ENCODE results near the gene PIGK.
"Not testable (repeated sequence)": the region's sequence is repeated elsewhere in the genome, so short reads cannot be mapped to it uniquely, and the experiment has no call there.

PIGK gene

DNA sequence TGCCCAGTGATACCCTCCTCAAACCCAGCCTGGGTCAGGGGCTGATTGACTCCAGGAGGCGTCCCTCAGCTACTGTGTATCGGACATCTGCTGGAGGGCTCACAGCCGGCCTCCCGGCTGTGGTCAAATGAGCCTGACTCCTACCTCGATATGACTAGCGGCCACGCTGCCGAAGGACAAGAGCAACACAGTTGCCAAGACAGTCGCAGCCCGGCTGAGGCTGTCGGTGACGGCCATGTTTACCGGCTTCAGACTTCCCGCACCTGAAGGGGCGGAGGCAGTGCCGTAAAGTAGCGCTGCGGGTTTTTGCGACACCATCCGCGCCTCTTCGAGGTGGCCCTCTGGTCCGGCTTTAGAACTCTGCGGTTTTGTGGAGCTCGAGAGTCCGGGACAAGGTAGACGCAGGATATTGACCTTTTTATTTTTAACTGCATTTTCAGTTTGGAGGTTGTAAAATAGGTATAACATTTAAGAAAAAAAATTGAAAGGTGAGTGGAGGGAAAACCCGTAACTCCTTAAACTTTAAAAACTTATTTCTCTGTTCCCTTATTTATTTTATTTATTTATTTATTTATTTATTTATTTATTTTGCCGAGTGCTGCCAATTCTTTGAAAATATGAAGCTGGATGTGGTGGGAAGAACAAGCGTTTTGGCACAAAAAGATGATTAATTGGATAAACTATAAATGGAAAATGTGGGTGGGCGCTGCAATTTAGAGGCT, at the start of gene PIGK:
PIGK (minus strand) TSS at position 265 of the 722 bp plus-strand sequence; CDS start at position 237, 28 bp downstream.
- peak; percentile 72 for DNase-seq

GRCh38 chr1:77267035-77267434, 47.8 kb upstream of the PIGK start:
- DNase-seq = no peak

DNA sequence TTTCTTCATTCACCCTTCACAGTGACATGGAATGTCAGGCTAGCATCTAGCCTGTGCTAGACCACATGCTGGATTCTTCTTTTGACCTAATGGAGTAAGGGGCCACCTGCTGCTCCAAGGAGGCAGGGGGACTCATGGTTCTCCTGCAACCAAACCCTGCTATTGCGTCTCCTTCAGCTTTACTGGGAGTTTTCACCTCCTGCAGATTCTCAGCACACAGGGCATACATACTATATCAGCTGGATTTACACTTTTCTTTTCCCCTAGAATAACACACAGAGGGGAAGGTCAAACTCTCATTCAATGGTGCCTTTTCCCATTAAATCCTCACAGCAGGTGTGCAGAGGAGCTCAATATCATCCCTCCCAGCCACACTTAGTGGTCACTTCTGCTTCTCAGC, 46.0 kb upstream of the PIGK start:
- no peak for DNase-seq

DNA sequence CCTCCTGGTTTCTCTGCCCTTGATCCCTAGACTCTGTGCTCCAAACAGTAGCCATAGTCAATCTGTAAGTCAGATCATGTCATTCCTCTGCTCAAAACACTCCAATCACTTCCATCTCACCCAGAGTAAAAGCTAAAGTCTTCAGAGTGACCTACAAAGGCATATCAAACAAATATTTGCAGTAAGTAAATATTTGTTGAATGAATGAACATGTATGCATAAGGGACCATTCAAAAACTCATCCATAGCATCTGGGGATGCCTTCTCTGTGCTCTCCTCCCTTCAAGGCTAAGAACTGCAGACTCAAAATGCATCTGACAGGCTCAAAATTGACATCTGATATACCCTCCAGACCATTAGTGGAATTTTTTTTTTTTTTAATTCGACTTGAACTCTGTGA, 44.5 kb upstream of the PIGK start:
- DNase-seq = no peak

DNA sequence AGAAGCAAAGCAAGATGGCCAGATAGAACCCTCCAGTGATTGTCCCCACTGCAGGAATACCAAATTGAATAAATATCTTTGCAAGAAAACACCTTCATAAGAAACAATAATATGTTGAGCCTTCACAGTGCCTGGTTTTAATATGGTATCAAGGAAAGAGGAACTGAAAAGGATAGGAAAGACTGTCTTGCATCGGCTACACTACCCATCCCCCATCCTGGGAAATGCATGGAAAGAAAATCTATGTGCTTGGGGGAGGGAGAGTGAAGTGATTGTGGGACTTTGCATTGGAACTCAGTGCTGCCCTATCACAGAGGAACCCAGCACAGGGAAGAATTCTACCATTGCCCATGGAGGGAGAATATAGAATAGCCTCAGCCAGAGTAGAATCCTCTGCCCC, 34.0 kb upstream of the PIGK start:
- DNase-seq = no peak

DNA sequence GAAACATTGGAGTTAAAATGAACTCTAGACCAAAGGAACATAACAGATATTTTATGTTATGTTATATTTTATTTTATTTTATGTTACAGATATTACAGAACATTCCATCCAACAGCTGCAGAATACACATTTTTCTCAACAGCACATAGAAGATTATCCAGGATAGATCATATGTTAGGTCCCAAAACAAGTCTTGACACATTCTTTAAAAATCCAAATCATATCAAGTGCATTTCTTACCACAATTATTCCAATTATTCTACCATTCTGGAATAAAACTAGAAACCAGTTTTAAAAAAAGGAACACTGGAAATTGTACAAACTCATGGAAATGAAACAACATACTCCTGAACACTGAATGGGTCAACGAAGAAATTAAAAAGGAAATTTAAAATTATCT, 30.9 kb upstream of the PIGK start:
- DNase-seq = no peak

GRCh38 chr1:77245830-77246229, 26.6 kb upstream of the PIGK start:
- DNase-seq = no peak

DNA sequence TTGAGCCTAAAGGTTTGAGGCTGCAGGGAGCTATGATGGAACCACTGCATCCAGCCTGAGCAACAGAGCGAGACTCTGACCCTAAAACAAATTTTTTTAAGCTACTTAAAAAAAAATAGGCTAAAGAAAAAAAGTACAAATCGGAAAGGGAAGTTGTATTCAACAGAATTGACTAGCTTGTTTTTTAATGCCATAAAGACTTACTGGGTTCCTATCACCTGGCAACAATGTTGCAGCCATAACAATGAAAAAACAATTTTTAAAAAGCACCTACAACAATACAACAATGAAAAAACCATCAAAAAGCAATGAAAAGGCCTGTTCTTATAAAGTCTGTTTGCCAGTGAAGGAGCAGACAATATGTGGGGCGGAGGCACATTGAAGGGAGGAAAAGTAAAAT, 20.1 kb upstream of the PIGK start:
- no peak for DNase-seq

GRCh38 chr1:77238462-77238861, 19.2 kb upstream of the PIGK start:
- no peak for DNase-seq

GRCh38 chr1:77234943-77235342, 15.7 kb upstream of the PIGK start:
- no peak for DNase-seq

- no peak for DNase-seq
These were observed 14.9 kb upstream of the PIGK start for GRCh38 chr1:77234096-77234495.

DNA sequence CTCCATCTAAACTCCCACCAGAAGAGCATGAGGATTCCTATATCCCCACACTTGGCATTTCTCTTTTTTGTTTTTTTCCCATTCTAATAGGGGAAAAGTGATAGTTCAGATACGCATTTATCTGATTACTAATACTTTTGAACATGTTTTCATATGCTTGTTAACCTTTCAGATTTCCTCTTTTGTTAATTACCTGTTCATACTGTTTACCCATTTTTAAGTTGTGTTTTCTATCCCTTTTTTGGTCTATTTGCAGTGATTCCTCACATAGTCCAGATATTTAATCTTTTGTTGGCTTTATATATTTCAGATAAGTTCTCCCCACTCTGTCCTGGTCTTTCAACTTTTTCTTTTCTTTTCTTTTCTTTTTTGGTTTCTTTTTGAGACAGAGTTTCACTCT, 13.6 kb upstream of the PIGK start:
- no peak for DNase-seq

DNA sequence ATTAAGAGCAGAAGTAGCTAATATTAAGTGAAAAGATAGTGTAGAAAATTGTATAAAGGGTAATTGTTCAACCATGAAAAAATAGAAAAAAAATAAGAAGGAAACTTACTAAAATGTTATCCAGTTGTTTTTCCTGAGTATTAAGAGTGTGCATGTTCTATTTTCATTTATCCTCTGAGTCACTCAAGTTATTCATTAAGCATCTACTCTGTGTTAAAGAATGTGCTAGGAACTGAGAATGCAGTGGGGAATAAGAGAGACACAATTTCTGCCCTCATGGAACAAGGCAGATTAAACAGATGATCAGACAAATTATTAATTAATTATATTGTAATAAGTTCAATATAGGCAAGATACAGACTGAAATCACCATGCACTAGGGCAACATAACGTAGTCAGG, 10.8 kb upstream of the PIGK start:
- DNase-seq = no peak

DNA sequence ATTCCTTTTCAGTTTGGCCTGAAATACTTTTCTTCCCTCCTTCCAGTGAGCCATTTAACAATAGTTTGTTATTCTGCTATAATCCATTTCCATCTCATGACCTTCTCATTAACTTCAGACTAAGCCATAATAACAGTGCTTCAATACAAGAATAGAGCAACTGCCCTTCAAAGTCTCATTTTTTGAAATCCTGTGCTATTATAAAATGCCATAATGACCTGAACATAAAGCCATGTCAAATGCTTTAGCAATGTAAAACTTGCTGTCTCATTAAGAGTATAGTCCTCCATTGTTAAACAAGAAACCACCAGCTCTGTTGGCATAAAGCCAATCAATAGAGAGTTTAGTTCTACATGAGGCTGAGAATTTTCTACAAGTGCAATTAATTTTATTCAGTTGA, 9.6 kb upstream of the PIGK start:
- DNase-seq = no peak

DNA sequence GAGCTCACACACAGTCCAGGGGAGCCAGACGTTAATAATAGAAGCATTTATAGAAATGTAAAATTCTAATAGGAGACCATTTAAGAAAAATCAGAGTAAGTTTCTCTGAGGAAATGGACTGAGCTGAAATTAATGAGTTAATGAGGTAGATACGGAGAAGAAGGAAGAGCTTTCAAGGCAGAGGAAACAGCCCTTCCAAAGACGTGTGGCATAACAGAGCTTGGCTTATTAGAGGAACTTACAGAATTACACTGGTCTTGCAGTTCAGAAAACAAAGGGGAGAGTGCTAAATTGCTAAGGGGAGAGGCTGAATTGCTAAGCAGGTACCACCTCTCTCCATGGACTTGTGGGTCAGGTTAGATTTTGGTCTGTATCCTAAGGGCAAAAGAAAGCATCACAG, 8.2 kb upstream of the PIGK start:
- no peak for DNase-seq

GRCh38 chr1:77222496-77222895, 3.3 kb upstream of the PIGK start:
- no peak for DNase-seq

DNA sequence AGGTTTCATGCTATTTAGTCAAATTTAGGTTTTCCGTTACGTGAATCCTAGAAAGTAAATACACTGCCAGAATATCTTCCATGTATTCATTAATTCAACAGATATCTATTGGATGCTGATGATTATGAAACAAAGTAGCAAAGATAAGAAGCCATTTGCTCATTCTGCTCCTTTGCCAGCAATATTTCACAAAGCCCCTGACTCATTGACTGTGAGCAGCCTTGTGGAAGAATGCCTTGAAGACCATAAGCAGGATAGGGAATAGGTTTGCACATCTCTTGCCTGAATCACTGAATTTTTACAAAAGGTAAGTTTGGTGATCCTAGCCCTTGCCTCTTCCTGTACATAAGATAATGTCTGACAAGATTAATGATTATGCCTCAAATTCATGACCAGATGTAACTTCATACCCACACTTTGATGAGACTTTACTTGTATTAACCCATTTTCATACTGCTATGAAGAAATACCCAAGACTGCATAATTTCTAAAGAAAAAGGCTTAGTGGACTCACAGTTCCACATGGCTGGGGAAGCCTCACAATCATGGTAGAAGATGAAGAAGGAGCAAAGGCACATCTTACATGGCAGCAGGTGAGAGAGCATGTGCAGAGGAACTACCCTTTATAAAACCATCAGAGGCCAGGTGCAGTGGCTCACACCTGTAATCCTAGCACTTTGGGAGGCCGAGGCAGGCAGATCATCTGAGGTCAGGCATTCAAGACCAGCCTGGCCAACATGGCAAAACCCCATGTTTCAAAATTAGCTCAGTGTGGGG, 1.6 kb upstream of the PIGK start:
- DNase-seq = no peak

- DNase-seq = peak; percentile 37
These were observed 609 bp downstream of the PIGK start for GRCh38 chr1:77218477-77219165.

- DNase-seq = not testable (repeated sequence)
These were observed 15.2 kb downstream of the PIGK start for GRCh38 chr1:77204043-77204442.

GRCh38 chr1:77202751-77203150, 16.5 kb downstream of the PIGK start:
- no peak for DNase-seq

DNA sequence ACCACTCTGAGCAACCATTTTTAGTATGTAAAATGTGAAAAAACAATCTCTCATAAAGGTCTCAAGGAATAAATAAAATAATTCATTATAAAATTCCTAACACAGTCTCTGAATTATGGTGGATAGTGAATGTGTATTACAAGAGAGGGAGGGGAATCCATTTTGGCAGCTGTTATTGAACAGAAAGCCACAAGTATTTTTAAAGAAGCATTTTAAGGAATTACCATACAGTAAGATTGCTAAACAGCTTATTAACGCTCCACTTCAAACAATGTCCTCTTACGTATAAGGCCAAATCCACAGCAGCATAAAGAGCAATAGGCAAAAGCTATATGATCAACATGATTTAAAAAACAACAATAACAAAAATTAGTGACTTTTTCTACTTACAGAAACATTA, 18.4 kb downstream of the PIGK start:
- no peak for DNase-seq

GRCh38 chr1:77200293-77200692, 18.9 kb downstream of the PIGK start:
- no peak for DNase-seq

- DNase-seq = no peak
These were observed 21.9 kb downstream of the PIGK start for GRCh38 chr1:77197351-77197750.

DNA sequence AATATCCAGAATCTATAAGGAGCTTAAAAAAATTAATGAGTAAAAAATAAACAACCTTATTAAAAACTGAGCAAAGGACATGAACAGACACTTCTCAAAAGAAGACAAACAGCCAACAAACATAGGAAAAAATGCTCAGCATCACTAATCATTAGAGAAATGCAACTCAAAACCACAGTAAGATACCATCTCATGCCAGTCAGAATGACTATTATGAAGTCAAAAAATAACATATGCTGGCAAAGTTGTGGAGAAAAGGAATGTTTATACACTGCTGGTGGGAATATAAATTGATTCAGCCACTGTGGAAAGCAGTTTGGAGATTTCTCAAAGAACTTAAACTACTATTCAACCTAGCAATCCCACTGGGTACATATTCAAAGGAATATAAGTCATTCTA, 25.3 kb downstream of the PIGK start:
- DNase-seq = no peak

Data from NCI-H1092 treated with DMSO at 0.1 percent for 48 hours (cell line).